GM23338 (cell line): Measurements from ENCODE around the gene BRD7. TPM values are rescaled to one million over a fixed set of nuclear protein-coding genes. Genes with fewer than 3 reads are reported as not detected.

Source experiments
- ATAC-seq: fragments of 200-7000 bp; cut with Tn5 transposase; 3 replicates; pipeline ENCODE4 v1.9.1; 2020
- DNase-seq: peaks from one replicate; pipeline ENCODE4 v3.0.0-alpha.2; 2015; ENCODE audit warnings: low spot score
- H2AFZ ChIP-seq: fragments of 200-600 bp; sonication (generic); 2 replicates; pipeline ENCODE4 v1.8.0; 2016; ENCODE audit warnings: antibody characterized with exemption, mild to moderate bottlenecking, moderate library complexity
- H3F3A ChIP-seq: fragments of 200-600 bp; sonication (generic); replicated peaks from 2 replicates; pipeline ENCODE4 v1.8.0; 2017; ENCODE audit warnings: antibody characterized with exemption, mixed run types, low read depth
- H3K27ac ChIP-seq: fragments of 200-600 bp; sonication (generic); 2 replicates; pipeline ENCODE4 v1.6.1; 2016; ENCODE audit warnings: low read depth
- H3K27me3 ChIP-seq: fragments of 200-600 bp; sonication (generic); 2 replicates; pipeline ENCODE4 v1.8.0; 2016; ENCODE audit warnings: mild to moderate bottlenecking, mixed run types, moderate library complexity; ENCODE audit not compliant: insufficient read depth
- H3K36me3 ChIP-seq: fragments of 200-600 bp; sonication (generic); 2 replicates; pipeline ENCODE4 v1.8.0; 2016; ENCODE audit warnings: mild to moderate bottlenecking; ENCODE audit not compliant: insufficient read depth
- H3K4me1 ChIP-seq: fragments of 200-600 bp; sonication (generic); 2 replicates; pipeline ENCODE4 v1.8.0; 2016; ENCODE audit warnings: mild to moderate bottlenecking, moderate library complexity; ENCODE audit not compliant: insufficient read depth
- H3K4me2 ChIP-seq: fragments of 200-600 bp; sonication (generic); 2 replicates; pipeline ENCODE4 v1.7.1; 2017; ENCODE audit warnings: mixed run types
- H3K4me3 ChIP-seq: fragments of 200-600 bp; sonication (generic); 2 replicates; pipeline ENCODE4 v1.6.1; 2016; ENCODE audit warnings: mixed run types
- H3K79me2 ChIP-seq: fragments of 200-600 bp; sonication (generic); replicated peaks from 2 replicates; pipeline ENCODE4 v1.8.0; 2017; ENCODE audit warnings: mild to moderate bottlenecking; ENCODE audit not compliant: insufficient read depth
- H3K9me2 ChIP-seq: fragments of 200-600 bp; sonication (generic); 2 replicates; pipeline ENCODE4 v1.8.0; 2017; ENCODE audit not compliant: insufficient read depth
- H4K20me1 ChIP-seq: fragments of 200-600 bp; sonication (generic); replicated peaks from 2 replicates; pipeline ENCODE4 v1.8.0; 2017; ENCODE audit warnings: mild to moderate bottlenecking; ENCODE audit not compliant: insufficient read depth
- H3K27ac Mint-ChIP-seq: 2 replicates; pipeline ENCODE4 v1.8.0; 2020; ENCODE audit warnings: inconsistent platforms, mild to moderate bottlenecking, moderate library complexity, mixed read lengths
- H3K27me3 Mint-ChIP-seq: 3 replicates; pipeline ENCODE4 v1.8.0; 2022; ENCODE audit warnings: low read depth, mild to moderate bottlenecking, moderate library complexity, mixed read lengths, inconsistent platforms; ENCODE audit not compliant: insufficient read depth, poor library complexity
- H3K36me3 Mint-ChIP-seq: 3 replicates; pipeline ENCODE4 v1.8.0; 2021; ENCODE audit warnings: low read depth, mild to moderate bottlenecking, inconsistent platforms, moderate library complexity, mixed read lengths
- H3K4me1 Mint-ChIP-seq: 3 replicates; pipeline ENCODE4 v1.8.0; 2020; ENCODE audit warnings: mild to moderate bottlenecking, inconsistent platforms, mixed read lengths
- H3K4me3 Mint-ChIP-seq: 3 replicates; pipeline ENCODE4 v1.8.0; 2021; ENCODE audit warnings: moderate library complexity, mild to moderate bottlenecking, inconsistent platforms, mixed read lengths
- H3K9me3 Mint-ChIP-seq: 3 replicates; pipeline ENCODE4 v1.8.0; 2020; ENCODE audit warnings: moderate library complexity, mild to moderate bottlenecking, inconsistent platforms, mixed read lengths
- CREB1 ChIP-seq: fragments of 250-450 bp; sonication (Bioruptor Pico); IDR thresholded peaks from 2 replicates; pipeline ENCODE4 v1.5.0; 2020; ENCODE audit warnings: low read depth, mild to moderate bottlenecking, moderate library complexity
- CTCF ChIP-seq, 2 experiments: fragments of 200-600 bp in 1 of 2; sonication (generic) in 1 of 2; conservative IDR thresholded peaks; 2 replicates each; pipeline versions ENCODE4 v1.5.1 to v1.6.1; 2016 to 2017; ENCODE audit warnings: antibody characterized with exemption in 2 of 2, low read depth in 2 of 2, mild to moderate bottlenecking in 2 of 2, moderate library complexity in 1 of 2
- ETS1 ChIP-seq: IDR thresholded peaks from 2 replicates; pipeline ENCODE4 v1.6.1; 2016; ENCODE audit warnings: antibody characterized with exemption
- EZH2 ChIP-seq: fragments of 200-600 bp; sonication (generic); IDR thresholded peaks from one replicate; pipeline ENCODE4 v1.8.0; 2017; ENCODE audit warnings: antibody characterized with exemption, mild to moderate bottlenecking, low read depth; ENCODE audit not compliant: unreplicated experiment
- EZH2phosphoT487 ChIP-seq: fragments of 200-600 bp; sonication (generic); IDR thresholded peaks from one replicate; pipeline ENCODE4 v1.8.1; 2018; ENCODE audit warnings: antibody characterized with exemption; ENCODE audit not compliant: unreplicated experiment
- JUNB ChIP-seq: IDR thresholded peaks from one replicate; pipeline ENCODE4 v1.6.1; 2016; ENCODE audit warnings: antibody characterized with exemption; ENCODE audit not compliant: unreplicated experiment
- NANOG ChIP-seq: IDR thresholded peaks from 2 replicates; pipeline ENCODE4 v1.6.1; 2016; ENCODE audit warnings: antibody characterized with exemption, borderline replicate concordance
- POLR2AphosphoS5 ChIP-seq: IDR thresholded peaks from 2 replicates; pipeline ENCODE4 v1.6.1; 2016; ENCODE audit warnings: antibody characterized with exemption, low read depth
- REST ChIP-seq: IDR thresholded peaks from one replicate; pipeline ENCODE4 v1.6.1; 2018; ENCODE audit warnings: antibody characterized with exemption; ENCODE audit not compliant: unreplicated experiment
- STAT1 ChIP-seq: IDR thresholded peaks from one replicate; pipeline ENCODE4 v1.6.1; 2016; ENCODE audit warnings: antibody characterized with exemption; ENCODE audit not compliant: unreplicated experiment
- ZNF114 ChIP-seq: fragments of 250-450 bp; sonication (Bioruptor Pico); IDR thresholded peaks from 2 replicates; pipeline ENCODE4 v1.5.0; 2020; ENCODE audit warnings: mild to moderate bottlenecking, moderate library complexity
- ZNF331 ChIP-seq: fragments of 250-450 bp; sonication (Bioruptor Pico); IDR thresholded peaks from 2 replicates; pipeline ENCODE4 v1.5.0; 2020; ENCODE audit warnings: low read depth, mild to moderate bottlenecking, moderate library complexity
- ZNF462 ChIP-seq: fragments of 250-450 bp; sonication (Bioruptor Pico); IDR thresholded peaks from 2 replicates; pipeline ENCODE4 v1.5.0; 2020; ENCODE audit warnings: mild to moderate bottlenecking, moderate library complexity
- polyA plus RNA-seq: library from polyadenylated mRNA; unstranded; fragments of >200 nt; fragmentation: Nextera tagmentation; extraction: Ambion mirVana; gene quantifications from 2 replicates; pipeline ENCODE4 v1.2.1, GENCODE V29; 2016
- total RNA-seq: library from RNA; depleted of rRNA; stranded (reverse); fragments of >200 nt; shearing (Covaris generic); gene quantifications from 2 replicates; pipeline ENCODE4 v1.2.3, GENCODE V29; 2014

The BRD7 gene
- total and polyA plus RNA-seq, 2 experiments from 2014 or later: 93.0 to 149 TPM

- H3K27ac ChIP-seq: no peak overlapping the region
- Mint-ChIP-seq H3K9me3 (no peaks in the 10 kb centered on the region), H3K4me3 (no peak overlapping the region), H3K36me3 (peaks cover 42% of the 10 kb centered on the region), H3K4me1 (no peaks in the 10 kb centered on the region), H3K27me3 (peaks cover 10% of the 10 kb centered on the region), H3K27ac (no peak overlapping the region)
- no peaks in the 10 kb centered on the region for H3K9me2 ChIP-seq
- H3K4me1 ChIP-seq: no peaks in the 10 kb centered on the region
- no peaks in the 10 kb centered on the region for H3K79me2 ChIP-seq
- no peak overlapping the region for H3K4me2 ChIP-seq
- H3K4me3 ChIP-seq: no peak overlapping the region
- H3K36me3 ChIP-seq: peaks cover 36% of the 10 kb centered on the region
- no peaks in the 10 kb centered on the region for H3K27me3 ChIP-seq
- H3F3A ChIP-seq: no peaks in the 10 kb centered on the region
- TF ChIP-seq CTCF (conservative IDR thresholded peaks at IDR 0.05; ENCODE audit: low read depth in 2 of 2) (no peak), POLR2AphosphoS5 (no peak), ZNF462 (CRISPR knock-in tag) (no peak), STAT1 (no peak), CREB1 (CRISPR knock-in tag) (no peak), JUNB (no peak), ZNF331 (CRISPR knock-in tag) (no peak), EZH2phosphoT487 (no peak), EZH2 (no peak), ETS1 (no peak), NANOG (no peak), ZNF114 (CRISPR knock-in tag) (no peak), REST (no peak)
- ATAC-seq: no peak
- 0 out of 2 replicates have a peak, but pooled peaks cover 4% of the 10 kb centered on the region for H4K20me1 ChIP-seq
- no peak overlapping the region for H2AFZ ChIP-seq
- DNase-seq: no peak
Measured at GRCh38 chr16:50315346-50315997, 53.3 kb downstream of the BRD7 start.
